Suprapubic skin (tissue), 4 donors: ENCODE results near the gene TRUB1.

Source experiments
- CTCF ChIP-seq, 2 donors: fragments of 200-600 bp in 1 of 2; fragments of 450-650 bp in 1 of 2; sonication (generic) in 1 of 2; IDR thresholded peaks; one replicate each; pipeline ENCODE4 v1.5.1; 2016 to 2019; ENCODE audit warnings: antibody characterized with exemption in 2 of 2, mild to moderate bottlenecking in 1 of 2, moderate library complexity in 1 of 2
- EP300 ChIP-seq: sonication (generic); formaldehyde crosslinking; IDR thresholded peaks from one replicate; pipeline ENCODE4 v1.6.1; 2017; ENCODE audit warnings: antibody characterized with exemption
- POLR2A ChIP-seq, 2 donors: fragments of 450-650 bp; IDR thresholded peaks; one replicate each; pipeline ENCODE4 v1.6.1; 2017; ENCODE audit warnings: antibody characterized with exemption in 2 of 2, mild to moderate bottlenecking in 2 of 2, moderate library complexity in 2 of 2
- POLR2AphosphoS5 ChIP-seq, 3 donors: sonication (generic); formaldehyde crosslinking; IDR thresholded peaks; one replicate each; pipeline ENCODE4 v1.6.1; 2017; ENCODE audit warnings: antibody characterized with exemption in 3 of 3

GRCh38 chr10:115026056-115026745 is 88.2 kb downstream of the TRUB1 start:
- TF ChIP-seq CTCF (IDR thresholded peaks at IDR 0.05) (no peak), POLR2A (IDR thresholded peaks at IDR 0.05) (no peak), EP300 (no peak), POLR2AphosphoS5 (IDR thresholded peaks at IDR 0.05) (no peak)
